ENCODE data around the gene MEGF11. TPM values are rescaled to one million over a fixed set of nuclear protein-coding genes. Genes with fewer than 3 reads are reported as not detected.
A peak's percentile ranks its signal among the peaks of the same experiment; 100 is the strongest.

Gene MEGF11
- total and polyA plus RNA-seq, 10 donors, result 0.02 to 0.61 (median 0.23) TPM; not detected in 4

DNA sequence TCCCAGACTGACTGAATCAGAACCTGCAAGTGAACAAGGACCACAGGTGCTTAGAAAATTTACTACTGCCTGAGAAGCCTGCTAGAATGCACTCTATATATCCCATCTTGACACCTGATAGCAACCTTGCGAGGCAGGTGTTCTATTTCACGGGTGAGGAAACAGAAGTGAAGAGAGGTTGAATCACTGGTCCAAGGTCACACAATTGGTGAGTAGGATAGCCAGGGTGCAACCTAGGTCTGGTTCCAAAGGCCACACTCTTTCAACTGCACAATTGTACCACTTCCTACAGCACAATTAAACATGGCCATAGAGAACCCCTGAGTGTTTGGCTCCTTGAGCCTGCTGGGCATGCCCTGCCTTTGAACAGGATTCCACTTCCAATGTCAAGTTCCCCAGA lies 297.2 kb downstream of the MEGF11 start:
- intact Hi-C loops (cut with DNase I; ENCODE audit: low total_unique reads), result no loop called here
- peaks cover 0 to 12% (median 0%) of the 10 kb centered on the region in 7 donors for H3K27me3 ChIP-seq (replicated peaks in 1 of 7)

GRCh38 chr15:65954289-65954741 lies 299.2 kb downstream of the MEGF11 start:
- no peak overlapping the region for H3K27ac ChIP-seq
- WGBS, 5 donors, result 55 to 69% (median 65%) methylated on average over 4 of the region's 4 CpGs
- H3K4me1 ChIP-seq, result no peaks in the 10 kb centered on the region
- TF ChIP-seq POLR2A (IDR thresholded peaks at IDR 0.05) (no peak), POLR2AphosphoS5 (IDR thresholded peaks at IDR 0.05) (no peak)
- TF ChIP-seq, protein P1, sequence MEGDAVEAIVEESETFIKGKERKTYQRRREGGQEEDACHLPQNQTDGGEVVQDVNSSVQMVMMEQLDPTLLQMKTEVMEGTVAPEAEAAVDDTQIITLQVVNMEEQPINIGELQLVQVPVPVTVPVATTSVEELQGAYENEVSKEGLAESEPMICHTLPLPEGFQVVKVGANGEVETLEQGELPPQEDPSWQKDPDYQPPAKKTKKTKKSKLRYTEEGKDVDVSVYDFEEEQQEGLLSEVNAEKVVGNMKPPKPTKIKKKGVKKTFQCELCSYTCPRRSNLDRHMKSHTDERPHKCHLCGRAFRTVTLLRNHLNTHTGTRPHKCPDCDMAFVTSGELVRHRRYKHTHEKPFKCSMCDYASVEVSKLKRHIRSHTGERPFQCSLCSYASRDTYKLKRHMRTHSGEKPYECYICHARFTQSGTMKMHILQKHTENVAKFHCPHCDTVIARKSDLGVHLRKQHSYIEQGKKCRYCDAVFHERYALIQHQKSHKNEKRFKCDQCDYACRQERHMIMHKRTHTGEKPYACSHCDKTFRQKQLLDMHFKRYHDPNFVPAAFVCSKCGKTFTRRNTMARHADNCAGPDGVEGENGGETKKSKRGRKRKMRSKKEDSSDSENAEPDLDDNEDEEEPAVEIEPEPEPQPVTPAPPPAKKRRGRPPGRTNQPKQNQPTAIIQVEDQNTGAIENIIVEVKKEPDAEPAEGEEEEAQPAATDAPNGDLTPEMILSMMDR (IDR thresholded peaks at IDR 0.05 in 8 of 11, conservative IDR thresholded peaks at IDR 0.05 in 3 of 11), result no peak
- H3K27me3 ChIP-seq (replicated peaks in 1 of 7), result peaks cover 0 to 14% (median 0%) of the 10 kb centered on the region in 7 donors
- intact Hi-C loops (cut with DNase I; ENCODE audit: low total_unique reads), result loop anchor here (2.0 kb wide), 1 partner anchor 36 kb away; no protein-coding TSS in a partner anchor
- H3K4me3 ChIP-seq, result no peak overlapping the region
- DNase-seq, result no peak
- no peaks in the 10 kb centered on the region for H3K9me3 ChIP-seq
- no peaks in the 10 kb centered on the region for H3K36me3 ChIP-seq

More for the DNA sequence above, 297.2 kb downstream of the MEGF11 start:
- Histone ChIP-seq H3K9me3 (no peaks in the 10 kb centered on the region), H3K4me1 (no peaks in the 10 kb centered on the region), H3K4me3 (no peak overlapping the region), H3K36me3 (no peaks in the 10 kb centered on the region), H3K27ac (no peak overlapping the region)
- DNase-seq, result no peak
- TF ChIP-seq POLR2A (IDR thresholded peaks at IDR 0.05) (no peak), POLR2AphosphoS5 (IDR thresholded peaks at IDR 0.05) (no peak)
- TF ChIP-seq, protein P1 (IDR thresholded peaks at IDR 0.05 in 8 of 11, conservative IDR thresholded peaks at IDR 0.05 in 3 of 11), result no peak
- WGBS, 5 donors, result 82 to 90% (median 83%) methylated on average over 2 of the region's 2 CpGs

DNA sequence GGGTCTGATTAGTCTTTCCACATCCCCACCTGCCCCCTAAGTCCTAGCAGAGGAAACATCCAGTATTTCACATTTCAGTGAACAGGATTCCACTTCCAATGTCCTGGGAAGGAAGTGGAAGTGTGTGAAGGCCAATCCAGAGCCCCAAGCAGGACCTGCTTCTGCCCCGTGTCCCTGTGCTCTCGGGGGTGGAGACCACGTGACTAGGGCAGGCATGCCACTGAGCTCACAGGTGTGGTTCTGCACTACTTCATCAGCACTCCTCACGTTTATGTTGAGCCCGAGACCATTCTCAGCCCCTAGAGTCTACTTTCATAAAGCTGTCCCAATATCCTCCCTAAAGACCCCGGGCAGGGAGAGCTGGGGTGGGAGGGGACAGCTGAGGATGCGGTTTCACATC lies 299.9 kb downstream of the MEGF11 start:
- H3K4me3 ChIP-seq, result no peak overlapping the region
- TF ChIP-seq, protein P1 (IDR thresholded peaks at IDR 0.05 in 8 of 11, conservative IDR thresholded peaks at IDR 0.05 in 3 of 11), result no peak
- no peak for TF ChIP-seq POLR2AphosphoS5 (IDR thresholded peaks at IDR 0.05)
- TF ChIP-seq POLR2A (IDR thresholded peaks at IDR 0.05), result no peak
- H3K27ac ChIP-seq, result no peak overlapping the region
- WGBS, 5 donors, result 58 to 74% (median 69%) methylated on average over 7 of the region's 7 CpGs
- H3K27me3 ChIP-seq (replicated peaks in 1 of 7), result peaks cover 0 to 15% (median 0%) of the 10 kb centered on the region in 7 donors
- H3K36me3 ChIP-seq, result no peaks in the 10 kb centered on the region
- no peaks in the 10 kb centered on the region for H3K4me1 ChIP-seq
- DNase-seq, result peak; percentile 41
- no peaks in the 10 kb centered on the region for H3K9me3 ChIP-seq
- intact Hi-C loops (cut with DNase I; ENCODE audit: low total_unique reads), result loop anchor here (2.0 kb wide), 1 partner anchor 37 kb away; no protein-coding TSS in a partner anchor

DNA sequence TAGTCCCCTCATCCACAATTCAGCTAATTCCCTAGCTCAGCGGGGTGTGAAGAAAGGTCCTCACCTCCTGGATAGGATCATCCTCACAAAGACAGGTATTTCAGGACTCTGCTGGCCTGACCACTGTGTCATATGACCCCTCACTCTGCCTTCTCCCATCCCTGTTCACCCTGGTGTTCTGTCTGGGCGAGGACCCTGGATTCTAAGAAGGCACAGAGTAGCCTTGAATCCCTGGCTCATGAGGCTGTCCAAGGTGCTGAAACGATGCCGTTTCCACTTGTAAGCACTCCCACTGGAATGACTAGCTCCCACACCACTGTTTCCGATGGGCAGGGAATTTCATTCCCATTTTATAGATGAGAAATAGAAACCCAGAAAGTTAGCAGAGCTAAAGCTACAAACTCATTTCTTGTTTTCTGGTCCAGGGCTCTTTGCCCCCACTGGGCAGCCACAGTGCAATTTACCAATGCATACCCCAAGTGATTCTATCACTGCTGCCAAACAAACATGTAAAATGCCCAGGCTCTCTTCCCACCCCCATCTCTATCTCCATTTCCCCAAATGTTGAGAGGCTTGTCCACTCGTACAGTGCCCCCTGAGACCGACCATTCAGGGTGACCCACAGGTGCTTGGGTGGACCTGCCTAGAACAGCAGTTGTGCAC lies 301.0 kb downstream of the MEGF11 start:
- Histone ChIP-seq H3K4me3 (no peak overlapping the region), H3K36me3 (no peaks in the 10 kb centered on the region), H3K27me3 (replicated peaks in 1 of 7) (peaks cover 0 to 15% (median 0%) of the 10 kb centered on the region in 7 donors), H3K9me3 (no peaks in the 10 kb centered on the region), H3K27ac (no peak overlapping the region), H3K4me1 (no peaks in the 10 kb centered on the region)
- DNase-seq, result peak; percentile 23
- 48 to 59% (median 51%) methylated on average over 7 of the region's 7 CpGs for WGBS, 5 donors
- intact Hi-C loops (cut with DNase I; ENCODE audit: low total_unique reads), result no loop called here
- TF ChIP-seq POLR2AphosphoS5 (IDR thresholded peaks at IDR 0.05) (no peak), POLR2A (IDR thresholded peaks at IDR 0.05) (no peak)
- TF ChIP-seq, protein P1 (IDR thresholded peaks at IDR 0.05 in 8 of 11, conservative IDR thresholded peaks at IDR 0.05 in 3 of 11), result no peak
